ENCODE measurements around the gene COL6A3. TPM values are rescaled to one million over a fixed set of nuclear protein-coding genes. Genes with fewer than 3 reads are reported as not detected.

The COL6A3 gene
- total and polyA plus RNA-seq, 4 experiments from 2014 or later: 0.56 to 2.1 (median 1.5) TPM; not detected in 1

DNA sequence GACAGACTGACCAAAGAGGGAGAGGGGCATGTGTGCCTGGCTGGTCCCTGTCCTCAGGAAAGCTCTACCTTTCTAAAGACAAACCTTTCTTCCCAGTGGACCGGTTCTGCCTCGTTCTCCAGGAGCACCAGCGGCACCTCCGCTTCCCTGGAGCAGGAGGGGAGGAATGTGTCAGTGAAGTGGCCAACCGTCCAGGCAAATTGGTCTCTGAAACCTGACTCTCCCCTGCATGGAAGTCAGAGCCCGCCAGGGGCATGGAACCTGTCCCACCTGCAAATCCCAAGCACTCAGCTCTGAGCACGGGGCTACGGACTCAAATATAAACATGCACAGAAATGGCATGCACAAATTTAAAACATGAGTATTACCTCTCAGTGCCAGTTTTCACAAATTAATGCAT lies 62.9 kb downstream of the COL6A3 start:
- Histone ChIP-seq H3K27me3 (ENCODE audit: insufficient read depth, low read length) (no peaks in the 10 kb centered on the region), H3K36me3 (ENCODE audit: insufficient read depth, low read length) (no peaks in the 10 kb centered on the region), H3K4me1 (ENCODE audit: insufficient read depth, low read length) (no peaks in the 10 kb centered on the region), H3K4me3 (ENCODE audit: low read length in 2 of 2) (no peak overlapping the region), H3K27ac (ENCODE audit: low read depth, low read length) (no peak overlapping the region), H3K9me3 (ENCODE audit: control insufficient read depth in 1 of 2, low read length in 2 of 2) (no peaks in the 10 kb centered on the region)
- ChIA-PET POLR2A (ENCODE audit: partially characterized antibody) (no interaction called here), CTCF (ENCODE audit: partially characterized antibody) (no interaction called here)
- H3K27ac Mint-ChIP-seq: no peak overlapping the region
- H3K9me3 Mint-ChIP-seq: no peaks in the 10 kb centered on the region
- no peak overlapping the region for H3K4me3 Mint-ChIP-seq
- no peak for DNase-seq
- H3K4me1 Mint-ChIP-seq: no peaks in the 10 kb centered on the region
- no peaks in the 10 kb centered on the region for H3K27me3 Mint-ChIP-seq
- no peaks in the 10 kb centered on the region for H3K36me3 Mint-ChIP-seq
- intact Hi-C loops (cut with micrococcal nuclease): no loop called here

GRCh38 chr2:237350597-237350996 lies 63.4 kb downstream of the COL6A3 start:
- DNase-seq: no peak
- H3K36me3 Mint-ChIP-seq: no peaks in the 10 kb centered on the region
- H3K4me3 Mint-ChIP-seq: no peak overlapping the region
- H3K27me3 ChIP-seq (ENCODE audit: insufficient read depth, low read length): no peaks in the 10 kb centered on the region
- no peak overlapping the region for H3K4me3 ChIP-seq (ENCODE audit: low read length in 2 of 2)
- H3K27me3 Mint-ChIP-seq: no peaks in the 10 kb centered on the region
- ChIA-PET POLR2A (ENCODE audit: partially characterized antibody) (no interaction called here), CTCF (ENCODE audit: partially characterized antibody) (no interaction called here)
- no peak overlapping the region for H3K27ac ChIP-seq (ENCODE audit: low read depth, low read length)
- no peaks in the 10 kb centered on the region for H3K4me1 ChIP-seq (ENCODE audit: insufficient read depth, low read length)
- H3K9me3 Mint-ChIP-seq: no peaks in the 10 kb centered on the region
- no peak overlapping the region for H3K27ac Mint-ChIP-seq
- intact Hi-C loops (cut with micrococcal nuclease): no loop called here
- no peaks in the 10 kb centered on the region for H3K9me3 ChIP-seq (ENCODE audit: control insufficient read depth in 1 of 2, low read length in 2 of 2)
- no peaks in the 10 kb centered on the region for H3K4me1 Mint-ChIP-seq
- no peaks in the 10 kb centered on the region for H3K36me3 ChIP-seq (ENCODE audit: insufficient read depth, low read length)

DNA sequence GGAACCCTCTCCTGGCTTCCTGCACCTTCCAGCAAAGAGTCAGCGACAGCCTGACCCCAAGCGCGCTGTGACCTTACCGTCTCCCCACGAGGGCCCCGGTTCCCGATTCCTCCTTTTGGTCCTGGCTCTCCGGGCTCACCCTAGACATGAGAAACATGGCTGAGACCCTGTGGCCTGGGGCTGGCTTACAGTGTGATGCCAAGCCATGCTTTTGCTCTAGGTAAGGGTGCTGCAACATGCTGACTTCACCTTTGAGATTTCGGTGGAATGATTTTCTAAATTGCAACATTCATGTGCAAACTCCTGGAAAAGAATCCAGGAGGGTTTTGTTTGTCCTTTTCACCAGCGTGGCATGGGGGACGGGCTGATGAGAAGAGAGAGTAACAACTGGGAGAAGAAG lies 63.9 kb downstream of the COL6A3 start:
- H3K27me3 ChIP-seq (ENCODE audit: insufficient read depth, low read length): no peaks in the 10 kb centered on the region
- no peaks in the 10 kb centered on the region for H3K36me3 ChIP-seq (ENCODE audit: insufficient read depth, low read length)
- H3K4me1 ChIP-seq (ENCODE audit: insufficient read depth, low read length): no peaks in the 10 kb centered on the region
- Mint-ChIP-seq H3K27ac (no peak overlapping the region), H3K9me3 (no peaks in the 10 kb centered on the region), H3K4me3 (no peak overlapping the region), H3K4me1 (no peaks in the 10 kb centered on the region), H3K27me3 (no peaks in the 10 kb centered on the region), H3K36me3 (no peaks in the 10 kb centered on the region)
- H3K27ac ChIP-seq (ENCODE audit: low read depth, low read length): no peak overlapping the region
- ChIA-PET CTCF (ENCODE audit: partially characterized antibody) (no interaction called here), POLR2A (ENCODE audit: partially characterized antibody) (no interaction called here)
- intact Hi-C loops (cut with micrococcal nuclease): no loop called here
- no peak for DNase-seq
- H3K4me3 ChIP-seq (ENCODE audit: low read length in 2 of 2): no peak overlapping the region
- no peaks in the 10 kb centered on the region for H3K9me3 ChIP-seq (ENCODE audit: control insufficient read depth in 1 of 2, low read length in 2 of 2)

GRCh38 chr2:237348281-237348865 lies 65.6 kb downstream of the COL6A3 start:
- Histone ChIP-seq H3K27ac (ENCODE audit: low read depth, low read length) (no peak overlapping the region), H3K27me3 (ENCODE audit: insufficient read depth, low read length) (no peaks in the 10 kb centered on the region), H3K36me3 (ENCODE audit: insufficient read depth, low read length) (no peaks in the 10 kb centered on the region), H3K9me3 (ENCODE audit: control insufficient read depth in 1 of 2, low read length in 2 of 2) (no peaks in the 10 kb centered on the region), H3K4me3 (ENCODE audit: low read length in 2 of 2) (no peak overlapping the region), H3K4me1 (ENCODE audit: insufficient read depth, low read length) (no peaks in the 10 kb centered on the region)
- ChIA-PET POLR2A (ENCODE audit: partially characterized antibody) (no interaction called here), CTCF (ENCODE audit: partially characterized antibody) (no interaction called here)
- Mint-ChIP-seq H3K9me3 (no peaks in the 10 kb centered on the region), H3K27ac (no peak overlapping the region), H3K36me3 (no peaks in the 10 kb centered on the region), H3K4me1 (no peaks in the 10 kb centered on the region), H3K4me3 (no peak overlapping the region), H3K27me3 (no peaks in the 10 kb centered on the region)
- DNase-seq: no peak
- intact Hi-C loops (cut with micrococcal nuclease): no loop called here

DNA sequence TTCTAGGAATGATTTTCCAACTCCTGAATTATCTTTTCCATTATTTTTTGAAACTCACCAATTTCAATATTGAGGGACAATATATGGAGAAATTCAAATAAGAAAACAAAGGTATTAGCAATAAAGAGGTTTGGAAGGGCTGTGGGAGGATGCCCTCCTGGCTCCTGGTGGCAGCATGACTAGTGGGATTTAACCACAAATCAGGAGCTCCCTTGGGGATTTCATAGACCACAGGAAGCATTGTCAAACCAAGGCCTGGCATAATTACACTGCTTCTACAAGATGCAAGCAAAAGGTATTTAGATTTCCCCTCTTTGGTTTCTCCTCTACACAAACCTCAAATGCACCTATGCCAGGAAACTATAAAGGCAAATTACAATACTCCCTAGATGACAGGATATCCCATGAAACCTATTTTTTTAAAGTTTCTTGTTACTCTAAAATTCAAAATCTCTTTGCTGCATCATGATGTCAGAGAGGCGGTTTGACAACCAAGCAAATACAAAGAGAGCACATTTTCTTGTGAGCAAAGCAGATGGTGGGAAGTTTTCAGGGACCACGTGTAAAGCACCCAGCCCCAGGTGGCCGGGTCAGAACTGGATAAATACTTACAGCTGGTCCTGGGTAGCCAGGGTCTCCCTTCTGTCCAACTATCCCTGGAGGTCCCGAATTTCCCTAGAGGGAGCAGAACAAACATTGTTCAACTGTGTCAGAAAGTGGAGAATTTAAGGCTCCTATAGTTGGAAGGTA lies 67.9 kb downstream of the COL6A3 start:
- ChIA-PET POLR2A (ENCODE audit: partially characterized antibody) (no interaction called here), CTCF (ENCODE audit: partially characterized antibody) (no interaction called here)
- DNase-seq: no peak
- H3K36me3 ChIP-seq (ENCODE audit: insufficient read depth, low read length): no peaks in the 10 kb centered on the region
- H3K4me3 Mint-ChIP-seq: no peak overlapping the region
- intact Hi-C loops (cut with micrococcal nuclease): no loop called here
- H3K27me3 ChIP-seq (ENCODE audit: insufficient read depth, low read length): no peaks in the 10 kb centered on the region
- no peak overlapping the region for H3K27ac ChIP-seq (ENCODE audit: low read depth, low read length)
- H3K4me1 Mint-ChIP-seq: no peaks in the 10 kb centered on the region
- H3K27ac Mint-ChIP-seq: peak overlapping the region in 1 of 7 donors; percentile 66
- no peaks in the 10 kb centered on the region for H3K27me3 Mint-ChIP-seq
- H3K4me1 ChIP-seq (ENCODE audit: insufficient read depth, low read length): no peaks in the 10 kb centered on the region
- H3K36me3 Mint-ChIP-seq: no peaks in the 10 kb centered on the region
- no peak overlapping the region for H3K4me3 ChIP-seq (ENCODE audit: low read length in 2 of 2)
- no peaks in the 10 kb centered on the region for H3K9me3 ChIP-seq (ENCODE audit: control insufficient read depth in 1 of 2, low read length in 2 of 2)
- H3K9me3 Mint-ChIP-seq: no peaks in the 10 kb centered on the region

GRCh38 chr2:237345411-237345810 lies 68.6 kb downstream of the COL6A3 start:
- H3K27ac Mint-ChIP-seq: peak overlapping the region in 1 of 7 donors; percentile 66
- Histone ChIP-seq H3K4me3 (ENCODE audit: low read length in 2 of 2) (no peak overlapping the region), H3K27ac (ENCODE audit: low read depth, low read length) (no peak overlapping the region), H3K9me3 (ENCODE audit: control insufficient read depth in 1 of 2, low read length in 2 of 2) (no peaks in the 10 kb centered on the region), H3K4me1 (ENCODE audit: insufficient read depth, low read length) (no peaks in the 10 kb centered on the region), H3K36me3 (ENCODE audit: insufficient read depth, low read length) (no peaks in the 10 kb centered on the region), H3K27me3 (ENCODE audit: insufficient read depth, low read length) (no peaks in the 10 kb centered on the region)
- ChIA-PET POLR2A (ENCODE audit: partially characterized antibody) (no interaction called here), CTCF (ENCODE audit: partially characterized antibody) (no interaction called here)
- no peaks in the 10 kb centered on the region for H3K36me3 Mint-ChIP-seq
- H3K4me3 Mint-ChIP-seq: no peak overlapping the region
- no peaks in the 10 kb centered on the region for H3K27me3 Mint-ChIP-seq
- H3K4me1 Mint-ChIP-seq: no peaks in the 10 kb centered on the region
- no peak for DNase-seq
- H3K9me3 Mint-ChIP-seq: no peaks in the 10 kb centered on the region
- intact Hi-C loops (cut with micrococcal nuclease): no loop called here

DNA sequence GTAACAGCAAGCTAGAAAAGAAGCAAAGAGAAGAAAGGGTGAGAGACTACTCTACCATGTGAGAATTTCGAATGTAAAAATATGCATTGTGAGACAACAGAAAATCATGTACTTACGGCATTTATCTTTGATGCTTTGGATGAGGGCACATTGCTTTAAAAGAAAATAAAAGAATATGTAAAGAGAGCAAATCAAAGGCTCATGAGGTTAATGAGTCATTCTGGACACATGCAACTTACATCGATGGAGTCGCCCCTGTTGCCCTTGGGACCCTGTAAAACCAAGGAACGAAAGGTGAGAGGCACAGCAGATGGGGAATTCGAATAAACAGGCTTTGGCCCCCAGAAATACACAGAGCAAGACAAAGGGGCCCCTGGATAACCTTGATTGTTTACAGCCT lies 69.0 kb downstream of the COL6A3 start:
- H3K27ac Mint-ChIP-seq: no peak overlapping the region
- H3K4me1 ChIP-seq (ENCODE audit: insufficient read depth, low read length): no peaks in the 10 kb centered on the region
- peaks cover 0 to 3% of the 10 kb centered on the region in 2 donors for H3K27me3 Mint-ChIP-seq
- H3K27ac ChIP-seq (ENCODE audit: low read depth, low read length): no peak overlapping the region
- DNase-seq: no peak
- H3K36me3 Mint-ChIP-seq: no peaks in the 10 kb centered on the region
- ChIA-PET POLR2A (ENCODE audit: partially characterized antibody) (no interaction called here), CTCF (ENCODE audit: partially characterized antibody) (no interaction called here)
- no peaks in the 10 kb centered on the region for H3K9me3 ChIP-seq (ENCODE audit: control insufficient read depth in 1 of 2, low read length in 2 of 2)
- H3K4me3 Mint-ChIP-seq: no peak overlapping the region
- no peaks in the 10 kb centered on the region for H3K36me3 ChIP-seq (ENCODE audit: insufficient read depth, low read length)
- no peaks in the 10 kb centered on the region for H3K27me3 ChIP-seq (ENCODE audit: insufficient read depth, low read length)
- H3K4me3 ChIP-seq (ENCODE audit: low read length in 2 of 2): no peak overlapping the region
- intact Hi-C loops (cut with micrococcal nuclease): no loop called here
- no peaks in the 10 kb centered on the region for H3K4me1 Mint-ChIP-seq
- H3K9me3 Mint-ChIP-seq: no peaks in the 10 kb centered on the region
